Right lobe of liver (tissue), 4 donors: ENCODE results near the gene SELENOT.

ENCODE experiments used
- CTCF ChIP-seq, 4 donors: fragments of 200-600 bp in 3 of 4; fragments of 450-650 bp in 1 of 4; IDR thresholded peaks; one replicate each; pipeline versions ENCODE4 v1.5.1 to v1.8.0; 2016 to 2022; ENCODE audit warnings: antibody characterized with exemption in 4 of 4, mild to moderate bottlenecking in 2 of 4
- POLR2A ChIP-seq: fragments of 450-650 bp; IDR thresholded peaks from one replicate; pipeline ENCODE4 v1.6.1; 2017; ENCODE audit warnings: antibody characterized with exemption, mild to moderate bottlenecking
- donor health status: DM: no; HTN: no; CAD: no.
- donor health status: DM: no; HTN: no; CAD: no.
- donor health status: DM: no; HTN: yes; CAD: no.

- TF ChIP-seq CTCF (IDR thresholded peaks at IDR 0.05) = no peak
- TF ChIP-seq POLR2A = no peak
Measured at GRCh38 chr3:150673966-150674365, 70.8 kb downstream of the SELENOT start.
